PC-3 (cell line): ENCODE measurements around the gene CACNA1H. TPM values are rescaled to one million over a fixed set of nuclear protein-coding genes. Genes with fewer than 3 reads are reported as not detected.
A peak's percentile ranks its signal among the peaks of the same experiment; 100 is the strongest.

ENCODE experiments used
- ATAC-seq: fragments of 200-7000 bp; cut with Tn5 transposase; 2 replicates; pipeline ENCODE4 v1.9.1; 2020; ENCODE audit warnings: mild to moderate bottlenecking, moderate library complexity
- BruUV-seq: library from RNA; stranded (reverse); fragments of 400-500 nt; replicated peaks from 2 replicates; lab custom pipeline; 2021; lab: Mats Ljungman, UMichigan
- CTCF ChIA-PET: fragments of 300-600 bp; sonication (Branson Sonifier 250); formaldehyde crosslinking; loops from one replicate; lab custom pipeline; 2022; ENCODE audit warnings: antibody characterized with exemption; lab: Charles Lee
- POLR2A ChIA-PET: fragments of 300-600 bp; sonication (Branson Sonifier 250); formaldehyde crosslinking; loops from one replicate; lab custom pipeline; 2022; ENCODE audit warnings: antibody characterized with exemption; ENCODE audit not compliant: unreplicated experiment; lab: Charles Lee
- DNase-seq: peaks from one replicate; pipeline ENCODE4 v3.0.0-alpha.2; 2015
- H2AFZ ChIP-seq: fragments of 300-600 bp; sonication (generic); 2 replicates; pipeline ENCODE4 v1.6.0; 2016; ENCODE audit warnings: antibody characterized with exemption, low read length
- H3F3A ChIP-seq: fragments of 300-600 bp; sonication (generic); one replicate; pipeline ENCODE4 v1.6.0; 2017; ENCODE audit warnings: antibody characterized with exemption, low read length, control low read depth, mild to moderate bottlenecking; ENCODE audit not compliant: unreplicated experiment
- H3K27ac ChIP-seq: fragments of 300-600 bp; sonication (generic); 2 replicates; pipeline ENCODE4 v1.5.1; 2016; ENCODE audit warnings: mild to moderate bottlenecking, low read length
- H3K27me3 ChIP-seq: fragments of 300-600 bp; sonication (generic); 2 replicates; pipeline ENCODE4 v1.6.1; 2016; ENCODE audit warnings: low read length, mixed read lengths
- H3K36me3 ChIP-seq: fragments of 300-600 bp; sonication (generic); 2 replicates; pipeline ENCODE4 v1.6.1; 2016; ENCODE audit warnings: low read depth, mixed run types, low read length, mixed read lengths
- H3K4me1 ChIP-seq: fragments of 300-600 bp; sonication (generic); 2 replicates; pipeline ENCODE4 v1.5.1; 2016; ENCODE audit warnings: low read length; ENCODE audit not compliant: insufficient read depth
- H3K4me2 ChIP-seq: fragments of 300-600 bp; sonication (generic); 2 replicates; pipeline ENCODE4 v1.6.0; 2016; ENCODE audit warnings: low read length
- H3K4me3 ChIP-seq: fragments of 300-600 bp; sonication (generic); 2 replicates; pipeline ENCODE4 v1.5.1; 2016; ENCODE audit warnings: mild to moderate bottlenecking, low read length, mixed read lengths
- H3K79me2 ChIP-seq: fragments of 300-600 bp; sonication (generic); 2 replicates; pipeline ENCODE4 v1.6.1; 2017; ENCODE audit warnings: low read length, mixed read lengths
- H3K9ac ChIP-seq: fragments of 300-600 bp; sonication (generic); 2 replicates; pipeline ENCODE4 v1.6.0; 2016; ENCODE audit warnings: mild to moderate bottlenecking, low read length
- H3K9me2 ChIP-seq: fragments of 300-600 bp; sonication (generic); replicated peaks from 2 replicates; pipeline ENCODE4 v1.6.1; 2016; ENCODE audit warnings: mixed run types, low read length, mixed read lengths
- H3K9me3 ChIP-seq: fragments of 300-600 bp; sonication (generic); 2 replicates; pipeline ENCODE4 v1.6.1; 2016; ENCODE audit warnings: low read length, mixed read lengths
- H4K20me1 ChIP-seq: fragments of 300-600 bp; sonication (generic); 2 replicates; pipeline ENCODE4 v1.6.1; 2016; ENCODE audit warnings: low read length, mixed read lengths
- EZH2 ChIP-seq: fragments of 300-600 bp; sonication (generic); IDR thresholded peaks from one replicate; pipeline ENCODE4 v1.6.1; 2017; ENCODE audit warnings: antibody characterized with exemption, mild to moderate bottlenecking, low read length; ENCODE audit not compliant: unreplicated experiment
- EZH2phosphoT487 ChIP-seq: fragments of 300-600 bp; sonication (generic); IDR thresholded peaks from 2 replicates; pipeline ENCODE4 v1.6.1; 2018; ENCODE audit warnings: mild to moderate bottlenecking, antibody characterized with exemption, low read length, borderline replicate concordance
- intact Hi-C: fragments of 100-400 bp; cut with micrococcal nuclease; formaldehyde crosslinking; loops from 2 replicates; pipeline ENCODE4 v1.9.0; 2023
- total RNA-seq: library from RNA; depleted of rRNA; stranded (reverse); fragments of >200 nt; gene quantifications from 2 replicates; pipeline ENCODE4 v1.2.3, GENCODE V29; 2014
- TF ChIP-seq, protein P1 (sequence below): fragments of 300-600 bp; sonication (generic); conservative IDR thresholded peaks from 2 replicates; pipeline ENCODE4 v1.5.1; 2017; ENCODE audit warnings: antibody characterized with exemption, low read depth, mild to moderate bottlenecking, low read length

CACNA1H gene
- total RNA-seq, 1 experiment from 2014 or later, result 4.1 TPM

DNA sequence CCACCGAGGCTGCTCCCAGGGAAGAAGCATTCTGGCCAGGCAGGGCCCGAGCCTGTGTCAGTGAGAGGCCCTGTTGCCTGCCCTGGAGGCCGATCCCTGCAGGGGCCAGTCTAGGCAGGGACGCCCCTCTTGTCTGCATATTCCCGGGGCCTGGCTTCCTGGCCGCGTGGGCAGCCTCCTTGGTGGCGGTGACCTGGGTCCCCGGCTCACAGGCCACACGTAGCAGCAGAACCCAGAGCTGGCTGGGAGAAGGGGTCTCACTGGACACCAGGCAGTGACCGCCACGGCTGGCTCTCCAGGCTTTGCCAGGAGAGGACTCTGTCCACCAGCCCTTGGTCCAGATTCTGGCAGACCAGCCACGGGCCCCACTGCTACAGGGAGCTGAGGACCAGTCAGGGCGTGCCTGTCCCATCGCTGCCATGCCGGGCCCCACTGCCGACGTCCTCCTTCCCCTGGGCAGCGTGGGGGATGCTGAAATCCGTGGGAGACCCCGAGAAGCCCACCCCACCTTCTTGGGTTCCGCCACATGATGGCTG lies 3.7 kb upstream of the CACNA1H start:
- no peaks in the 10 kb centered on the region for H3K9me3 ChIP-seq
- H3K4me3 ChIP-seq, result no peak overlapping the region
- TF ChIP-seq EZH2phosphoT487, result no peak
- TF ChIP-seq, protein P1, sequence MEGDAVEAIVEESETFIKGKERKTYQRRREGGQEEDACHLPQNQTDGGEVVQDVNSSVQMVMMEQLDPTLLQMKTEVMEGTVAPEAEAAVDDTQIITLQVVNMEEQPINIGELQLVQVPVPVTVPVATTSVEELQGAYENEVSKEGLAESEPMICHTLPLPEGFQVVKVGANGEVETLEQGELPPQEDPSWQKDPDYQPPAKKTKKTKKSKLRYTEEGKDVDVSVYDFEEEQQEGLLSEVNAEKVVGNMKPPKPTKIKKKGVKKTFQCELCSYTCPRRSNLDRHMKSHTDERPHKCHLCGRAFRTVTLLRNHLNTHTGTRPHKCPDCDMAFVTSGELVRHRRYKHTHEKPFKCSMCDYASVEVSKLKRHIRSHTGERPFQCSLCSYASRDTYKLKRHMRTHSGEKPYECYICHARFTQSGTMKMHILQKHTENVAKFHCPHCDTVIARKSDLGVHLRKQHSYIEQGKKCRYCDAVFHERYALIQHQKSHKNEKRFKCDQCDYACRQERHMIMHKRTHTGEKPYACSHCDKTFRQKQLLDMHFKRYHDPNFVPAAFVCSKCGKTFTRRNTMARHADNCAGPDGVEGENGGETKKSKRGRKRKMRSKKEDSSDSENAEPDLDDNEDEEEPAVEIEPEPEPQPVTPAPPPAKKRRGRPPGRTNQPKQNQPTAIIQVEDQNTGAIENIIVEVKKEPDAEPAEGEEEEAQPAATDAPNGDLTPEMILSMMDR, result no peak
- no peak for TF ChIP-seq EZH2
- no peak overlapping the region for H3K27ac ChIP-seq
- ATAC-seq (no peak), DNase-seq (no peak)
- H3F3A ChIP-seq, result no peaks in the 10 kb centered on the region
- no peaks in the 10 kb centered on the region for H4K20me1 ChIP-seq
- intact Hi-C loops, result no loop called here
- no peak overlapping the region for H3K9ac ChIP-seq
- H3K27me3 ChIP-seq, result peaks cover 1% of the 10 kb centered on the region
- H3K36me3 ChIP-seq, result no peaks in the 10 kb centered on the region
- CTCF ChIA-PET, result no interaction called here
- no peak overlapping the region for H3K4me2 ChIP-seq
- POLR2A ChIA-PET, result no interaction called here
- no peaks in the 10 kb centered on the region for H3K4me1 ChIP-seq
- no peak overlapping the region for H2AFZ ChIP-seq
- no peaks in the 10 kb centered on the region for H3K79me2 ChIP-seq
- no TSS peak for BruUV-seq
- H3K9me2 ChIP-seq, result no peaks in the 10 kb centered on the region

DNA sequence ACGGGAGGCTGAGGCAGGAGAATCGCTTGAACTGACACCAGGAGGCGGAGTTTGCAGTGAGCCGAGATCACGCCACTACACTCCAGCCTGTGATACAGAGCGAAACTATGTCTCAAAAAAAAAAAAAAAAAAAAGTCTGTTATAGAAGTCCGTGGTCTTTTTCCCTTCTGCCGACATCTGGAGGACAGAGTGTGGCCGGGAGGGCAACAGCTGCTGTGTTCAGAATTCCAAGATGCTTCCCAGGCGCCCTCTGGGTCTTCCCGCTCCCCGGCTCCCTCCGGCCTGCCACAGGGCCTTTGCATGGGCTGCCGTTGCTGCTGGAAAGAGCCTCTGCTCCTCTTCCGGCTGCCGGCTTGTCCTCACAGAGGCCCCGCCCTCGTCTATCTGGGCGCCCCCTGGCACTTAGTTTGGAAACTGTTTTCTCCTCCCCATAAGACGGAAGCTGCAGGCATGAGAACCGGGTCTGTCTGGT lies 2.4 kb upstream of the CACNA1H start:
- Histone ChIP-seq H3K4me1 (peaks cover 11% of the 10 kb centered on the region; the same call in 1 of the 2 replicates), H3K79me2 (no peaks in the 10 kb centered on the region), H3F3A (no peaks in the 10 kb centered on the region), H3K27me3 (peaks cover 7% of the 10 kb centered on the region), H3K9ac (no peak overlapping the region), H4K20me1 (no peaks in the 10 kb centered on the region), H3K36me3 (no peaks in the 10 kb centered on the region), H3K4me2 (no peak overlapping the region), H3K9me3 (no peaks in the 10 kb centered on the region), H2AFZ (no peak overlapping the region), H3K9me2 (no peaks in the 10 kb centered on the region), H3K4me3 (no peak overlapping the region), H3K27ac (no peak overlapping the region)
- POLR2A ChIA-PET, result no interaction called here
- BruUV-seq, result no TSS peak
- TF ChIP-seq EZH2 (no peak), EZH2phosphoT487 (no peak)
- TF ChIP-seq, protein P1, result no peak
- ATAC-seq (no peak), DNase-seq (peak; percentile 26)
- intact Hi-C loops, result no loop called here
- CTCF ChIA-PET, result interaction anchor here (1.2 kb wide), 1 partner anchor 43 kb away, joined by 3 read pairs; no protein-coding TSS in a partner anchor

DNA sequence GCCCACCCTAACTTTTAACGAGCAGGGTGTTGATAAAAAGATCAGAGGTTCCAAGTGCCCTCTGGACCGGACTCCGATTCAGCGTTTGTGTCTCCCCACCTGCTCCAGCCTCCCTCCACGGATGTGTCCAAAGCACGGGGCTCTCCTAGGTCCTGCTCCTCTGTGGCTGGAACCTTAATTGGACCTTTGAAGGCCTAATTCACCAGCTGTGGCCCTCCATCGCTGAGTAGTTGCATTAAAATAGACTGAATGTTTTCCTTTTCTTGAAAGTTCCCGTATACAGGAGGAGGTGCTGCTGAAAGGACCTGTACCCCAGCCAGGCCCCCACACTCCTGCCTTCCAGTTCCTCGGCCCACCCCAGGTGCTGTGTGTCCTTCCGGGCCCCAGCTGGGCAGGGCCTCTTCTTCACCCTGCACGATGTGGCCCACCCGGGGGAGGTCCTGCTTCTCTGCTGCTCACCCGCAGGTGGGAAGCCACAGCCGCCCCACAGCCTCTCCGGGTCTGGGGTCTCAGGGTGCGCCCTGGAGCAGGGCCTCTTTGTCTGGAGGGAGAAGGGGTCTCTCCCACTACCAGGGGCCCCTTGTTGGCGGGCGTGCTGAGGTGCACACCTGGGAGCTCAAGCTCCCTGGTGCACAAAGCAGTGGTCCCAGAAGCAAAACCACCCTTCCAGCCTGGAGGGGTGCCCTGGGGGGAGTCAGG lies 1.3 kb upstream of the CACNA1H start:
- ChIA-PET POLR2A (no interaction called here), CTCF (no interaction called here)
- Histone ChIP-seq H3K27me3 (peaks cover 7% of the 10 kb centered on the region), H2AFZ (no peak overlapping the region), H3K4me3 (no peak overlapping the region), H3K4me1 (peaks cover 11% of the 10 kb centered on the region; the same call in 1 of the 2 replicates), H3K9me3 (no peaks in the 10 kb centered on the region), H3K27ac (no peak overlapping the region), H3K79me2 (no peaks in the 10 kb centered on the region), H3K36me3 (no peaks in the 10 kb centered on the region), H3K9me2 (no peaks in the 10 kb centered on the region), H4K20me1 (no peaks in the 10 kb centered on the region), H3F3A (no peaks in the 10 kb centered on the region), H3K9ac (no peak overlapping the region), H3K4me2 (no peak overlapping the region)
- TF ChIP-seq, protein P1, result no peak
- TF ChIP-seq EZH2, result no peak
- no peak for TF ChIP-seq EZH2phosphoT487
- intact Hi-C loops, result no loop called here
- no peak for ATAC-seq
- no TSS peak for BruUV-seq
- no peak for DNase-seq
